NB4 (cell line): ENCODE results near the gene NHS.

ENCODE experiments used
- DNase-seq: peaks from one replicate; pipeline ENCODE4 v3.0.0; 2010; ENCODE audit warnings: low read depth
- H3K4me3 ChIP-seq: one replicate; pipeline ENCODE4 v1.5.1; 2011; ENCODE audit warnings: mild to moderate bottlenecking, low read depth, low read length, moderate library complexity
- MYC ChIP-seq: IDR thresholded peaks from 2 replicates; pipeline ENCODE4 v1.6.1; 2011; ENCODE audit warnings: low read depth, low read length
- POLR2A ChIP-seq: IDR thresholded peaks from 2 replicates; pipeline ENCODE4 v1.6.1; 2011; ENCODE audit warnings: mild to moderate bottlenecking; ENCODE audit not compliant: insufficient read length; ENCODE audit errors: extremely low read depth
- TF ChIP-seq, protein P1 (sequence below): IDR thresholded peaks from 2 replicates; pipeline ENCODE4 v1.6.1; 2011; ENCODE audit warnings: low read depth, low read length
- TF ChIP-seq, protein P2 (sequence below): IDR thresholded peaks from one replicate; pipeline ENCODE4 v1.5.1; 2012; ENCODE audit warnings: low read depth, low read length

The NHS gene

GRCh38 chrX:17581641-17582040 lies 206.6 kb downstream of the NHS start:
- DNase-seq = no peak

DNA sequence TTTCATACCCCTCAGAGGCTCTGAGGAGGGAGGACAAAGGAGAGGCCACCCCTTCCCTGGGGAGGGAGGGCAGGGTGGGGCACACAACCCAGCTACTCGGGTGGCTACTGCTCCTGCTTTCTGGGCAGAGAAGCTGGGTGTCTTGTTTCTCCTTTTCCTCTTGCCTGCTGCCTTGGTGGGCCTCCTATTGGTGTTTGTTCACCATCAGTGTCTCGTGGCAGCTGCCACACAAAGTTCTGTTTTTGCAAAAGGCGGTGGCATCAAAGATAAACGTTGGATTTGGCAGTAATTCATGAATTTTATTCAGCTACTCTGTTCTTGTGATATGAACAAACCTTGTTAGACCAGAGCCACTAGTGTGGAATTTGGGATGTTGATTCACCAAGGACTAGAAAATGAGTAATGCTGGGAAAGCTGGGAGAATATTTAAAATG lies 209.3 kb downstream of the NHS start:
- H3K4me3 ChIP-seq = no peak overlapping the region
- TF ChIP-seq, protein P1, sequence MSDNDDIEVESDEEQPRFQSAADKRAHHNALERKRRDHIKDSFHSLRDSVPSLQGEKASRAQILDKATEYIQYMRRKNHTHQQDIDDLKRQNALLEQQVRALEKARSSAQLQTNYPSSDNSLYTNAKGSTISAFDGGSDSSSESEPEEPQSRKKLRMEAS = no peak
- TF ChIP-seq POLR2A = no peak
- TF ChIP-seq MYC = no peak
- TF ChIP-seq, protein P2, sequence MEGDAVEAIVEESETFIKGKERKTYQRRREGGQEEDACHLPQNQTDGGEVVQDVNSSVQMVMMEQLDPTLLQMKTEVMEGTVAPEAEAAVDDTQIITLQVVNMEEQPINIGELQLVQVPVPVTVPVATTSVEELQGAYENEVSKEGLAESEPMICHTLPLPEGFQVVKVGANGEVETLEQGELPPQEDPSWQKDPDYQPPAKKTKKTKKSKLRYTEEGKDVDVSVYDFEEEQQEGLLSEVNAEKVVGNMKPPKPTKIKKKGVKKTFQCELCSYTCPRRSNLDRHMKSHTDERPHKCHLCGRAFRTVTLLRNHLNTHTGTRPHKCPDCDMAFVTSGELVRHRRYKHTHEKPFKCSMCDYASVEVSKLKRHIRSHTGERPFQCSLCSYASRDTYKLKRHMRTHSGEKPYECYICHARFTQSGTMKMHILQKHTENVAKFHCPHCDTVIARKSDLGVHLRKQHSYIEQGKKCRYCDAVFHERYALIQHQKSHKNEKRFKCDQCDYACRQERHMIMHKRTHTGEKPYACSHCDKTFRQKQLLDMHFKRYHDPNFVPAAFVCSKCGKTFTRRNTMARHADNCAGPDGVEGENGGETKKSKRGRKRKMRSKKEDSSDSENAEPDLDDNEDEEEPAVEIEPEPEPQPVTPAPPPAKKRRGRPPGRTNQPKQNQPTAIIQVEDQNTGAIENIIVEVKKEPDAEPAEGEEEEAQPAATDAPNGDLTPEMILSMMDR = no peak
- DNase-seq = no peak

More at GRCh38 chrX:17581641-17582040, 206.6 kb downstream of the NHS start:
- H3K4me3 ChIP-seq = no peak overlapping the region
- TF ChIP-seq, protein P1 = no peak
- TF ChIP-seq, protein P2 = no peak
- TF ChIP-seq POLR2A (no peak), MYC (no peak)

GRCh38 chrX:17585006-17585405 lies 210.0 kb downstream of the NHS start:
- TF ChIP-seq, protein P1 = no peak
- TF ChIP-seq, protein P2 = no peak
- TF ChIP-seq MYC (no peak), POLR2A (no peak)
- DNase-seq = no peak
- H3K4me3 ChIP-seq = no peak overlapping the region

DNA sequence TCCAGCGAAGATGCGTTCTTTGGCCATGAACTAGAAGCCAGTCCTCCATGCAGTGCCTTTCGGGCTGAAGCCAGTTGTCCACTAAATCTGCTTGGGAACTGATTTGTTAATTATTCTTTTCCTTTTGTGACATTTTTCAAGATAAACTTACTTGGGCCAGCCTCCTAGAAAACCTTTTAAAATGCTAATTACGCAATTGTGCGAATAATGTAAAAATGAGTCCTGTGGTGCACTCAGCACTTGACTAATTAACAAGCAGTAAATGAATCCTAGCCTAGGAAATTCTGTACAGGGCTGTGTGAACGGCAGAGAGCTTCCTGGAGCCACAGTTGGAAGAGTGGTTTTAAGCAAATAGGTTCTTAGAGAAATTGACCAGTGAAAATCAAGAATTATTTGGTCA lies 212.4 kb downstream of the NHS start:
- TF ChIP-seq, protein P2 = no peak
- TF ChIP-seq, protein P1 = no peak
- TF ChIP-seq MYC (no peak), POLR2A (no peak)
- H3K4me3 ChIP-seq = no peak overlapping the region
- DNase-seq = no peak

DNA sequence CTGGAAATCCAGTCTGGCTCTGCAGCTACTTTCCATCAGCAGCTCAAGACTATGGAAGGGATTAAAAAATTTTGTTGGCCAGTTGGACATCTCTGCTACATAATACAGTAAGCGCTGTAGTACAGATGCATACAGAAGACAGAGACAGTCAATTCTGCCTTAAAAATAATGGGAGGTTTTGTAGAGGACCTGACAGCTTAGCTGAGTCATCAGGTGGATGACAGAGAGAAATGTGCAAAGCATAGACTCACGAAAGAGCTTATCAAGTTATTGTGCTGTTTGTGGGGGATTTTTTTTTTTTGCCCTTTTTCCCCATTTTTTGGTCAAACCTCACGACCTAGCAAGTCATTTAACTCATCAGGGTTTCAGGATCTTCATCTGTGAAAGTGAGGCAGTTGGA lies 213.3 kb downstream of the NHS start:
- no peak for DNase-seq
- TF ChIP-seq POLR2A (no peak), MYC (no peak)
- TF ChIP-seq, protein P1 = no peak
- TF ChIP-seq, protein P2 = no peak
- no peak overlapping the region for H3K4me3 ChIP-seq
